OCI-M1 (cell line): Measurements from ENCODE around the gene SERP1.

Source experiments
- DNase-seq: peaks from one replicate; lab custom pipeline; 2025; lab: John Stamatoyannopoulos, UW

Gene SERP1

DNA sequence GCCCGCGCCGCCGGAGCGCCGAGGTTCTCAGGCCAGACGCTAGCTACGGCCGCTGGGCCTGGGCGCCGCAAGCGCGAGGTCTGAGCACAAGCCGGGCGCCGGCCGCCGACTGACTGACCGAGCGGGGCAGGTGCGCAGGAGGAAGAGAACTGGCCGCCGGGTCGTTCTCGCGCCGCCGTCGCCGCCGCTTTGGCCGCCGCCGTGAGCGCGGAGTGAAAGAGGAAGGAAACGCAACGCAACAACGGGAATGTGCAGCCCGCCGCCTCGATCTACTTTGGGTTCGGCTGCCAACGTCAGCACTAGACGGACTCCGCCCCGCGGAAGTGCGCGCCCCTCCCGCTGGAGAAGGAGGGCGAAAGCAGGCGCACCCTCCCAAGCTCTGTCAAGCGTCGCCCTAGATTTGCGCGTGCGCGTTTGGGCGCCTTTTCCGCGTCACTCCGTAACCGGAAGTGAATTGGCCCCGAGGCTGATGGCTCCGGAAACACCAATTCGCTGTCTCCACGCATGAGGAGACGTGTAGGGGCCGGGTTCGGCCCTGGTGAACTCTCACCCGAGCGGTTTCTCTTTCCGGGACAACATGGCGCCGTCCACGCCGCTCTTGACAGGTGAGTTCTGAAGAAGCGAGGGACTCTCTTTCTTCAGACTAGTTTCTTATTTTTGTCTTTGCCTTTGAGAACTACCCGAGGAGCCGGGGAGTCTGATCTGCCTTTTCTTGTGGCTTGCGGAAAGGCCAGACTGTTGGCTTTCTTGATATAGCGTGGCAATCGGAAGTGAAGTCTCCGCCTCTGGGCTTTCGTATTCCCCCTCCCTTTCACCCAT is at the start of gene SERP1, which contains the start of gene EIF2A:
Gene SERP1 (minus strand): TSS at position 271 of the 819 bp plus-strand sequence. CDS start 361 bp downstream, outside the sequence.
Gene EIF2A (plus strand): TSS at position 562 of the 819 bp plus-strand sequence. CDS start 16 bp downstream, at position 578.
- peak; percentile 98 for DNase-seq

DNA sequence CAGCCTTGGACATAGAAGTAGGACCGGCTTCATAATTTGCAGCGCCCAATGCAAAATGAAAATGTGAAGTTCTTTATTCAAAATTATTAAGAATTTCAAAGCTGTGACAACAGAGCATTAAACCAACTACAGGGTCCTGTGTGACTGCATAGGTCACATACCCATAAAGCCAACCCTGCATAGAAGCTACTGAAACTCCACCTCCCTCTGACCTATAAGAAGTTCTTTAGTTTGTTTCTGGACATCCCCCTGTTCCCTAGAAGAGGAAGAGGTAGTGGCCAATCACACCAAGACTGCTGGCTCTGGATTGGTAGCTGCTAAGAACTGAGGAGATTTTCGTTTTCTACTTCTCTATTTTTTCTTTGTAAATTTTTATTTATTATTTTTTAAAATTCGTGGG is 47.9 kb upstream of the SERP1 start:
- no peak for DNase-seq

DNA sequence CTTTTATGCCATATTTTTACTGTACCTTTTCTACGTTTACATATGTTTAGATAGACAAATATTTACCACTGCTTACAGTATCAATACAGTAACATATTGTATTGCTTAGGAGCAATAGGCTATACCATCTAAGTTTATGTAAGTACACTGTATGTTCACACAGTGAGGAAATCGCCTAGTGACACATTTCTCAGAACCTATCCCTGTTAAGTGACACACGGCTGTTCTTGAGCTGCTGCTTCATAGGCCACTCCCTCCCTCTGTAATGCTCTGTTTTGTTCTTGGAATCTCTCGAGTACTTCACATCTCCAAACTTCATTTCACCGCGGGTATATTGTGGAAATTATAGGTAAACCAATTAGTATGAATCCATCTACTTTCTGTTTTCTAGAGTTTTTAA is 43.5 kb upstream of the SERP1 start:
- no peak for DNase-seq

DNA sequence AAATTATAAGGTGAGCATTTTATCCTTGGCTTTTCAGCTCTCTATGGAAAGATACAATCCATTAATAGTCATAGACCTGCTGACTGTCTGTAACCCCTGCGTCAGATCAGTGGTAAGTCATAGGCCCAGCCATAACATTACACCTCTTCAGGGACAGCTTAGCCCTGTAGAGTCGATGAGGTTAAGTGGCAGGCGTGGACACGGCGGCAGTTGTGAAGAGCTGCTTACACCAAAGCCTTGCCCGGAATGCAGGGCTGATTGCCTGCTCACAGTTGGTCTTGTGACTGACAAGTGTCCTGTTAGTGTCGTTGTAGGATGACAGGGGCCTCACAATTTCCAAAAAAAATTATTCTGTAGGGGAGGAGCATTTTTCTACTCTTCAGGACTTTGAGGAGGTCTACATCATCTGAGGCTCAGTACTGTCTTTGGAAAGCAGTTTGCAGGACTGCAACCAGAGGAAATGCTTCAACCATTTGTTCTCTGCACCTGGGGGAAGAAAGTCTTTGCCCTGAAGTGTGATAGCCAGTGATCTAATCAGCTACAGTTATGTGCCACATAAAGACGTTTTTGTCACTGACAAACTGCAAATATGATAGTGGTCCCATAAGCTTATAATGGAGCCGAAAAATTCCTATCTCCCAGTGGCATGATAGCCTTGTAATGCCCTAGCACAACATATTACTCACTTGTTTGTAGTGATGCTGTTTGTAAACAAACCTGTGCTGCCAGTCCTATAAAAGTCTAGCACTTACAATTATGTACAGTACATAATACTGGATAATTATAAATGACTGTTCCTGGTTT is 41.9 kb upstream of the SERP1 start:
- no peak for DNase-seq

DNA sequence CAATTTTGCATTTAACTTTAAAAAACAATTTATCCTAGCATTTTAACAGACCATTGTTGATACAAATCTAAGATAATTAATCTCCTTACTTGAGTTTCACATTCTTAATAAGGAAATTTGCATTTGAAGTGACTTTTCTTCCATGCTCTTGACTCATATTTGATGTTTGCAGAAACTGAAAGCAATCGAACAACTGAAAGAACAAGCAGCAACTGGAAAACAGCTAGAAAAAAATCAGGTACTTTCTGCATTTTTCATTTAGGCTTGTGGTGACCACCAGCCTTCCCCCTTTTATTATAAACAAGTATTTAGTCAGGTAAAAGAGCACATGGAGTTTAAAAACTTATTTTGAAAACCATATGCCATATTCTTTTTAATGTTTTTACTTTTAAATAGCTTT is 36.7 kb upstream of the SERP1 start:
- DNase-seq: no peak

DNA sequence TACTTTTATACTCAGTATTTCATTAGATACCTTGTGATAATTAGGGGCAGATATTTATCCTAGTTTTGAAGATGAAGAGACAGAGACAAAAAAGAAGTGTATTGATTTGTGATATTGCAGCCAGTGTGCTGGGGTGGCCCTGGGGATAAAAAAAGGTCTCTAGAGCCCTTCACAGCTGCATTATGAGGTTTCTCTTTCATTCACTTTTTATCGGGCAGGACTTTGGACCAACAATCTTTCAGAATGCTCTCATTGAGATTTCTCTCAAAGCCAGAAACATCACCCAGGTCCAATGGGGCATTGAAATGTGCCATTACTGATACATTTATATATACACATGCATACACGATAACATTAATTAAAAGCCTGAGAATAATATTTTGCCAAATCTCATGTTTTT is 36.3 kb upstream of the SERP1 start:
- no peak for DNase-seq

DNA sequence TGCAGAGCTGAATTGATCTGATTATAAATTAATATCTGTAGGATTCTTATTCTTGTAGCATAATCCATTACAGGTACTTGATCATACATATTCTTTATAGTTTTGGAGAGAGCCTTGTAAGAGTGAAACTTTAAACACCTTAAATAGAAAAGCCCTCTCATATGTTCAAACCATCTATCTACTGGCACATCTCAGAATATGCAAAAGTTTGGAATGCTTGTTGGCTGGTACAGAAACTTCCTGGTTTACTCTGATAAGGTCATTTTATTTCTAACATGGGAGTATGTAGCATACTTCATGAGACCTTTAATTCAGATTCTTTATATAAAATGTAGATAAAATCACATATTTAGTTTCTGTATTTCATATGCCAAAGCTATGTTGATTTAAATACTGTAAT is 34.9 kb upstream of the SERP1 start:
- DNase-seq: no peak

DNA sequence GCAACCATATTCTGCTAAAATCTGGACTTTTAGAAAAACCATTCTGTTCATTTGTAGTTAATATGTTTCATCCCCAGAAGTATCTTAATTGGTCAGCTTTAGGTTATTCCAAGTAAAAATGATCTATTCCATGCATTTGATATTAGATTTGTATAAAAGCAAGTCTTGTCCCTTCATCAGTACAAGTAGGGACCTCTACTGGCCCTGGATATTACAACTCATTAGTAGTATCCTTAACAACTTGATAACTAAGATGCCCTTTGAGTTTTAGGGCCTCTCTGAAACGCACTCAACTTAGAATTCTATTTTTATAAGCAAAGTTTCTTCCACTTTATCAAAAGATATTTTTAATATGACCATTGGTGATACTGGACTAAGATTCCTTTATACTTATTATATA is 31.6 kb upstream of the SERP1 start:
- no peak for DNase-seq

DNA sequence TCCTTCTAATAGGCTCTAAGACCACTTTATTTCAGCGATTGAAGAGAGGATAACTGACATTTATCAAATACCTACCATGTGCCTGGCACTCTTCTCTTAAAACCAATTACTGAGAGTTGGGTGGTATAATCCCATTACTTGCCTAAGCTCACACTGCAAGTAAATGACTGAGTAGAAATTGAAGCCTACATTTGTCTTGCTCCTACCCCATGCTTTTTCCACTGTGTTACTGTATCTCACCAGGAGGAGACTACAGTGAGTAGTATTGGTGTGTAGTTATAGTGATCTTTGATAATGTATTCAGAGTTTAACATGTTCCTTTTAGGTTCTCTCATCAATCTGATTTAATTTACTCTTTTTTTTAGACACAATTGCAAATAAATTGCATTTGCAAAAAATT is 21.0 kb upstream of the SERP1 start:
- no peak for DNase-seq

DNA sequence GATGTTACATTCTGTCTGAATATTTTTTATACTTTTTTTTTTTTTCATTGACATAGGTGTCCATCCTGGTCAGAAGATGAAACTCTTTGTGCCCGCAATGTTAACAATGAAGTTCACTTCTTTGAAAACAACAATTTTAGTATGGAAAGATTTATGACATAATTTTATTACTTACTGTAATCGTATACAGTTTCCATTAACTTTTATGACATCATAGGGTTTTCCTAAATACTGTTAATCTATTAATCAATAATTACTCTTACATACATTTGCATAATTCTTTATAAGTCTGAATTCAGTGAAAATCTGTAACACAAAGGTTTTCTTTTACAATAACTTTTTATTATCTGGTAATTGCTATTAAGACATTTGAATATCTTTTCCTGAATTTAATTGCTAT is 17.9 kb upstream of the SERP1 start:
- DNase-seq: no peak

DNA sequence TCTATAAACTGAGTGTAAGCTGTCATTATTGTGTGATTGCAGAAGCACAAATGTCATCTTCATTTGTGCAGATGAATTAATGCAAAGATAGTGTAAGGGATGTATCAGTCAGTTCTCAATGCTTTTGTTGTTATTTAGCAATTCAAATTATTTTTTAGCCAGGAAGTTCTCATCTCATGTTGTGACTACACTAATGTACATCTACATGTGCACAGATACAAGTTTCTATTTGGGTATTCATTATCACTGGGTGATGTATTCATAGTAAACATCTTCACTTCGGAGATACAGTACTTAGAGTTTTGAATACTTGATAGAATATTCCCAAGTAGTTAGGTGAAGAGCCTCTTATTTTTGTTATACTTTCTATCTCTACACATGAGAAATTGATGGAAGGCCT is 11.4 kb upstream of the SERP1 start:
- DNase-seq: no peak

DNA sequence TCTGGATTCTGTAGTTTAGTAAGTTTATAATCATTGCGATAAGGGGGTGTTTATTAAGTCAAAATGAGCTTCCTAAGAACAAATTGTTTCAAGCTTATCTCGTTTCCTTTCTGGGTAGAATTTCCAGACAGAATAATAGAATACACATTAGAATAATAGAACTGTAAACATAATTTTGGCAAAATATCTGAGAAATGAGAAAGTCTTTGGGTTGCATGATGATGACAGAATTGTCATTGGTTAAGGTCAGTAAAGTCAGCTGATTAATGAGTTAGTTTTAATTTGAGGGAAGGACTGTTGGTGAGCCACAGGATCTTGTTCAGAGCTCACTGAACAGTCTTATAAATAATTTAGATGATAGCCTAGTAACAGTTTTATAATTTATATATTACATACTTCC is 10.5 kb upstream of the SERP1 start:
- no peak for DNase-seq

DNA sequence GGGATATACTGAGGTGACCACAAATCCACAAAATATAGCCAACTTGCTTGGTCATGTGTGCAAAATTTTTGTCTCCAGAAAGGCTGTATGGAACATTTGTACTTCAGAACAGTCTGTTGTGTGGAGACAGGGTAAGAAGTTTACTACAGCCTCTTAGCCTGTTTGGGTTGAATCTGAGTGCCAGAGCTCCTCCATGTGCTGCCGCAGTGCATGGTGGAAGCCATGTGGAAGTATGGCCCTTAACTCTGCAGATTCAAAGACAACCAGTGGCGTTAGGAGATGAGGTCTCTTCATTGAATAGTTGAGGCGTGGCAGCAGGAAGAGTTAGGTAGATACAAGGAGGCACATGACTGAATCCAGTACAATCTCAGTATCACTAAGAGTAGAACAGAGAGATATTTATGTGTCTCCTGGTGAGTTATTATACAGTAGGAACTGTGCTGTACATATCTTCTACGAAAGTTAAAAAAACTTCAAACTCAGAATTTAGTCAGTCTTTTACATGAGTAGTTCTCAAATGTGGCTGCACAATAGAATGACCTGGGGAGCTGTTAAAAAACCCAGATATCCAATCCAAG is 9.7 kb upstream of the SERP1 start:
- DNase-seq: no peak

DNA sequence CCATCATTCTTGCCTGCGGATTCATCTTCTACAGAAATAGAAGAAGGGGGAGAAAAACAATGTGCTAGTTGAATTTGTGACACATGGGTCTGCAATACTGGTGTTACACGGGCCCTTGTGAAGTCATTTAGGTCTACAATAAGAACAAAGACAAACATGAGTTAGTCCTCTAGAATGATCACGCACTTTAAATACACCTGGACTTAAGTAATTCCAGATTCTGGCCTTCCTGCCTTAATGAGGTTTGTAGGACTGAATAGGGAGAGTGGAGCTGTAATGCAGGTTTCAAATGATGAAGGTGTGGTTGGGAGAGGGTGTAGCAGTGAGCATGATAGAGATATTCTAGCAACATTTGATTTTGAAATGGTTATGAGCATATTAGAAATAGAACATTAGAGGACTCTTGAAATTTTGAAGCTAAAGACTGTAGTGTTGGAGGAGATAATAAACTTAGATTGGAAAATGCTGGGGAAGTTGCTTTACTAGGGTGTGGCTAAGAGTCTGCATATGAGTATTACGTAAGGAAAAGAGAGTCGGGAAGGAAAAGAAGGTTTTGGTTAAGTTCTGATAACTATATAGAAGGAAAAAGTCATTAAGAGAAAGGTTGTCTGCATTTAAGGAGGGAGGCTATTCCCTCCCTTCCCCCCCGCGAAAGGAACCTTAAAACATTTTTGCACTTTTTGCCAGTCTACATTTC is 897 bp upstream of the SERP1 start:
- peak; percentile 53 for DNase-seq

DNA sequence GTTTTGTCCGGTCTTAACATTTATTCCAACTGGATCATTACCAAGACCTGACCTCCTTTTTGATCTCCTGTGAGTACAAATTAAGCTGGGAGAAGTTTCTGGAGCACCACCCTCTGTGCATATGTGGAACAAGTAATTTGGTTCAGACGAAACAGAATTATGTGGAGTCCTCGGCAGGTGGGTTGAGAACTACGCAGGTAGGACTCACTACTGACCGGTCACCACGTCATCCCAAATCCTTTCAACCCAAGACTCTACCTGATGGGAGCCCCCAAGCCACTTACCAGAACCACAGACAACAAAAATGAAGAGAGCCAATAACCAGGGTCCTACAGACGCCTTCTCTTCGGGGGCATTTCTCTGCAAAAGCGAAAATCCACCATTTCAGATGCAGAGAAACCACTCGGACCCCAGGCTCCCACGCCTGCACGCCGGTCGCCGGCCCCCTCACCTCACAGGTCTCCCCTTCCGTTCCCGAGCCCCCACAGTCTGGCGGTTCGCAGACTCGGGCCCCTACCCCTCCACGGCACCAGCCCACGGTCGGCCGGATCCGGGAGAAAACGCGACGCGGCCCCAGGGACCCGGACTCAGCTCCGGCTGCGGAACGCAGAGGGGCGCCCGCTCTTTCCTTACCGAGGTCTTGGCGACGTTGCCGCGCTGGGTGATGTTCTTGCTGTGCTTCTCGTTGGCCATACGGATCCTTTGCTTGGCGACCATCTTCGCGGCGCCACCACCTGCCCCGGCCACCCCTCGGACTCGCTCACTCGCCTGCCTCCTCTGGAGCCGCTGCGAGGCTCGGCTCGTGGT is 674 bp downstream of the SERP1 start:
- DNase-seq: peak; percentile 56

DNA sequence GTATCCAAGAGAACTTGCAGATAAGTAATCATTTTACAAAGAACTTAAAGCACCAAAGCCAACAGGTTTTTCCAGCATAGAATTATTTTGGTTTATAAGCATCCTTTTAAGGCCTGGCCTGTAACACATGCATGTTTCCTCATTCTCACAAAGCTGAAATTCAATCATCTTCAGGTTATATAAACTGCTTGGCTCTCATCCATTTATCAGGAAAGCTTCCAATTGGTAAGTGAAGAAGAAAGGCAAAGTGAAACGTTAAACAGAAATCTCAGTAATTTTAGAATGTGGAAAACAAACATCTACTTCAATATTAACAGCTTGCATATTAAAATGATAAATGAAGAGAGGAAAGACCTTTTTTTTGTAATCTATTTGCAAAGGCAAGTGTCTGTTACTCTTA is 1.6 kb downstream of the SERP1 start:
- no peak for DNase-seq

DNA sequence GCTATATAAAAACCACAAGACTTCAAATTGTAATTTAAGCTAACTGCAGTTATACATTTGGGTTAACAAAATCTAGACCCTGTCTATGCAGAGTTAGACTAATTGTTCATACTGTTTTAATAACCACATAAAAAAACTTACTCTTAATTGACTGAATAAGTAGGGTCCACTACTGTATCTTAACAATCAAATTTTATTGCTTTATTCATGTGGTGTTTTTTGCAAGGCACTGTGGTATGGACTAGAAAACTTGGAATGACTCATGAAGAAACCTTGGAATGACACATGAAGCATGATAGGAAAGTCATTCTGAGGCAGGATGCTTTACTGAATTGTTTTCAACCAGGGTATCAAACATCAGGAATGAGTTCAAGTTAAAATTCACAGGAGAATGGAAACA is 2.3 kb downstream of the SERP1 start:
- no peak for DNase-seq

DNA sequence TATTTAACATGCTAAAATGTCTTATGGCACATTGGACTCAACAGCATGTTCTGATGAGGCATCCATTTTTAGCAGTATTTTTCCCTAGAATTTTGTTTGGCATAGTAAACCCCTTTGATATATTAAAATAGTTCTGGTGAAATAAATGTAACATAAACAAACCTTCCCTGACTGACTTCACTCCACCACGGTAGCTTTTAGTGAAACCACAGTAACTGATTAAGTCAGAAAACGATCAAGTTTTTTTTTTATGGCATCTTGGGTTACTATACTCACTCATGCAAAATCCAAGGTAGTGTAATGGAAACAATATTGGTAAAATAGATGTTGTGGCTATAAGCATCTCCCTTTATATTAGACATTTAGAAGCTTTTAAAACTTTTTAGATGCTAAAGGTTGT is 2.8 kb downstream of the SERP1 start:
- DNase-seq: no peak

DNA sequence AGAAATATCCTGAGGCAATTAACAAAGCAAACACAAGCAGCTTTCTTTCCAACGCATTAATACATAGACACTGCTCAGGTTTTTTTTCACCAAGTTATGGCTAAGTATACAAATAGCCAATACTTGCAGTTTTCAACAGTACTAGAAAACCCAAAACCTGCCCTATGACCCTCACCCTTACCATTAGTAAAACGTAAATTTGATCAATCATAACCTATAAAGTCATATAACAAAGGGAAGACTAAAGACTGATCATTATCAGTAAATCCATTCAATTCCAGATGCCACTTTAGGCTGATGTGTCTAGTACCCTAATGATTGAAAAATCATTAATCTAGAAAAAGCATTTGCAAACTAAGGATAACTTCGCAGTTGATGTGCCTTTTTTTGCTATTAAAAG is 3.2 kb downstream of the SERP1 start:
- no peak for DNase-seq

DNA sequence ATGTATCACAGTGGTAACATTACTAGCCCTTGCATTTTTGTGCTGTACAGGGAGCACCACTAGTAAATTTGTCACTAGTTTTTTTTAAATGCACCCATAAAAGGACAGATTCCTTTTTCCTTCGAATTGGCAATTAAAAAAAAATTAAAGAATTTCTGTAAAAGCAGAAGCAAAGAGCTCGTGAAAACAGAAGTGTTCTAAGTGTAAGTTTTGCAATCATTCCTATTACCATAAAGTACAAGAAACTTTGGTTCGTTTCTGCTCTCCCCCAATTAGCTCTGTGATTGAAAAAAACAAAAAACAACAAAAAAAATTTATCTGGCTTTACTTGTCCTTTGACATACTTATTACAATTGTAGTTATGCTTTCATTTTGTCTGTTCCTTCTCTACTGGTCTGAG is 5.3 kb downstream of the SERP1 start:
- no peak for DNase-seq

DNA sequence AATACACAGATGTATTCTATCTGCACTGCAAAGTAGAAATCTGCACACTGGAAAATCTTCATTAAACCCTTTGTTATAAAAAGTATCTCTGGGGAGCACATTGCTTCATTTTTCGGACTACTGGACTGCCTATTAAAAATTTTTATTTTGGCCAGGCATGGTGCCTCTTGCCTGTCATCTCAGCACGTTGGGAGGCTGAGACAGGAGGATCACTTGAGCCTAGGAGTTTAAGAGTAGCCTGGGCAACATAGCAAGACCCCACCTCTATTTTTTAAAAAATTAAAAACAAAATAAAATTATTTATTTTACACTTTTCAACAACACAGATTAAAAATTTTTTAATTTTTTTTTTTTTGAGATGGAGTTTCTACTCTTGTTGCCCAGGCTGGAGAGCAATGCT is 6.0 kb downstream of the SERP1 start:
- DNase-seq: no peak
